Measurements from ENCODE around the gene TOM1L2.

Gene TOM1L2

DNA sequence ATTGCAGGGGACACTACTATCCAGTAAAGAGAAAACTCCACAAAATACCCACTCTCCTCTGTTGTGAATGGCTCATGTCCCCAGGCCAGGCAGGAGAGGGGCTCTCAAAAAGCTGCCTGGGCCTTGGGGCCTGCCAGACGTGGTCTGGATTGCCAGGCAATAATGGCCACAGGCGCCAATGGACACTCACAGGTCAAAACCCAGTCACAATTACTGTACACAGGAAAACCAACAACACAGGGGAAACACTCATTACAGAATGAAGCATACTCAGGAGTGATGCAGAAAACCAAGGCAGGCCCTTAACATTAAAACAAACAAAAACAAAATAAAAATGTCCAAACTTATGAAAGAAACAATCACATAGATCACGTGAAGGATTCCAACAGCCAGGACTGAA lies 100.3 kb downstream of the TOM1L2 start:
- no peak for DNase-seq

DNA sequence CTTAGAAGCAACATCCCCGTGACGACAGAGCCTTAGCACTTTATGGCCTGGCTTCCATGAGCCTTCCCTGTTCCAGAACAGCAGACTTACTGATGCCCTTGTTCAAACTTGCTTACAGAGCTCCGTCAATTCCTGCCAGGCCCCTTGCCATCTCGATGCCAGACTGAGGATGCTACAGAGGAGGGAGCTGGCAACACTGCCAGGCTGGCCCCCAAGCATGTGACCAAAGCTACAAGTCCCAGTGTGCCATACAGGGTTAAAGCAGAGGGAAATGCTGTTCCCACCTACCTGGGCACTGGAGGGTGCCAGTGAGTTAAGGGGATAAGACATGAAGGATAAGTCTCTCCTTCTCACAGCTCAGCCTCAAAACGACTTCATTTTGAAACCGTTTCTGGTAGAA lies 102.0 kb downstream of the TOM1L2 start:
- no peak for DNase-seq

DNA sequence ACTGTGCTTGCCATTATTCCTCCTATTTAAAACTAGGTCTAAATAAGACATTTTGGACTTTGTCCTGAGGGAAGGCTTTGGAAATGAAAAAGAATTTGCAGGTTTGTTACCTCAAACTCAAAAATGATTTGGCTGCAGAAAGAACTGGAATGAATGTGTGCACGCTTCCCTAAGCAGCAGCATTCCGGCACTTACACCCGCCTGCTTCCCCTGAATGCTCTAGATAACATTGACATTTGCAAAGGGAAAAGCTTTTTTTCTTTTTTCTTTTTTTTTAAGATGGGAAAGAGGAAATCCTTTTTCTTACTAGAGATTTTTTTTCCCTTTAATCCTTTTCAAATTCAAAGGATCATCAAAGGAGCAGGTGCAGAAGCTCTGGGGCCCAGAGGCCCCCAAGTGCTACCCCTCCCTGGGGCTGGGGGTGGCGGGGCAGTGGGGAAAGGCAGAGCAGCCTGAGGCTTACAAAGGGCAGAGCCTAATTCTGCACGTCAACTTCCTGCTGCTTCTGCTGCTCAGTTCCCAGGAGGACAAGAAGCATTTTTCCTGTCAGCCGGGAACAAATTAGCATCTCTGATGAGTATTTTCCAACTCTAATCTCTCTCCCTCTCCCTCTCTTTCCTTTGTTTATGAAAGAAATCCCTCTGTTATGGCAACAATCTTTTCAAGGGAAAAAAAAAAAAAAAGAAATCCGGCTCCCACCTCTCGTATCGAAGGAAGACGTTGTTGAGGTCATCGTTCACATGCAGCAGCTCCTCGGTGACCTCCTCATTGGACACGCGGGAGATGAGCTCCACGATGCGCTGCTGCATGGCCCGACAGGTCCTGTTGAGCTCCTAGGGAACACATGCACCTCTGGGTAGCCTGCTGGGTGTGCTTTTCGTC lies 103.3 kb downstream of the TOM1L2 start:
- DNase-seq = no peak

DNA sequence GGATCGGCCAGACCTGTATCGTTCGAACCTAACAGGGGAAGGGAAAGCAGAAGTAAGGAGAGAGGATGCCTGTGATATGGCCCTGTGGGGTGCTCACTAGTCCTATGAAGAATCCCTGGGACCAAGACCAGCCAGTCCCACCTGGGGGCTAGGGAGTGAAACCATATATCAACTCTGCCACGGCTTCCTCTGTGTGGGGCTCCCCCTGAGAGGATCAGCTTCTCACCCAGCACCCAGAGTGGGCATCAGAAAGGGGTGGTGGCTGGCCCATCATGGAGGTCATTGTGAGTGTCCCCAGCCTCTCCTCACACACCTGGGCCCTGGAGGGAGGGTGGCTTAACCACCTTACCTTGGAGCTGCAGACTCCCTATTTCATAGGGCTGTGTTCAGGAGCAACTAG lies 105.3 kb downstream of the TOM1L2 start:
- no peak for DNase-seq

DNA sequence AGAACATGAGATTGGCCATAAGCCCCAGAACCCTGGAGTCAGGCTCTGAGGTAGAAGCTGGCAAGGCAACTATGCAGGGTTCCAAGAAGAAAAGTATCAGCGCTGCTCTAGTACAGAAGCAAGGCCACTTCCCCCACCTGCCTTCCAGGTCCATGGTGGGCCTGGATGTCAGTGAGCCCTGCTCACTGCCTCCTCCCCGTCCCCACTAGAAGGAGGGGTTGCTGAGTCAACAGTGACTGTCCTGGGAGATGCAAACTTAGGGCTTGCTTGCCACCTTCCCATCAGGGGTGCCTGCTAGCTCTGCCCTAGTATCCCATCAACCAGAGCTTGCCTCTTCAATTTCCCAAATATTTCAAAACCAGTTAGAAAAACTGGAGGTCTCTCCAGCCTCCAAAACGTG lies 105.8 kb downstream of the TOM1L2 start:
- no peak for DNase-seq

DNA sequence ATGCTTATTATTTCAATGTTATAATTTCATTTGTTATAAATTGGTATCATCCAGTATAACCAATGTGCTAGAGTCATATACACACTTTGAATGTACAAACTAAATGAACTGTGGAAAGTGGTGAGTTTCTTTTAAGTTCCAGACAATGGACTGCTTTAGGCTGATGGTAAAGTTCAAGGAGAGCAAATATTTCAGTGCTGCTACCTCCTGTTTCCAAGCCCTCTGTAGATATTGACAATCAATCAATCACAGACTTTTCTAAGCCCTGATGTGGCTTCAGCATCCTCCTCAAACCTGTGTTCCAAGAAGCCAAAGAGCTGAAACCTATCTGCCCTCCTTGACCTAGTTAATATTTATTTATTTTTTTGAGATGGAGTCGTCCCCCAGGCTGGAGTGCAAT lies 107.2 kb downstream of the TOM1L2 start:
- no peak for DNase-seq

DNA sequence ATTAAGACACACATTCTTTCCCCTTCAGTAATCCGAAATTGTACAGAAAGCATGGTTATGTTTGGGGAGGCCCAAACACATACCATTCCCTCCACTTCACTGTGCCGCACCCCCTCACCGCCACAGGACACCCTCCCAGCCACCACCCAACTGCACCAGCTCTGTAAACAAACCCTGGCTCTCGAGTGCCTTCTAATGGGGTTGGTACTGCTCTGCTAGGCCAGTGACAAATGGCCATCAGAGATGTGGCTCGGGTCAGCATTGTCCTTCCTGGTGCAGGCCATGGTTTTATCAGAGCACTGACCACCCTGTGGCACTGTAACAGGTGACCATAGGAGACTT lies 111.5 kb downstream of the TOM1L2 start:
- DNase-seq = no peak

DNA sequence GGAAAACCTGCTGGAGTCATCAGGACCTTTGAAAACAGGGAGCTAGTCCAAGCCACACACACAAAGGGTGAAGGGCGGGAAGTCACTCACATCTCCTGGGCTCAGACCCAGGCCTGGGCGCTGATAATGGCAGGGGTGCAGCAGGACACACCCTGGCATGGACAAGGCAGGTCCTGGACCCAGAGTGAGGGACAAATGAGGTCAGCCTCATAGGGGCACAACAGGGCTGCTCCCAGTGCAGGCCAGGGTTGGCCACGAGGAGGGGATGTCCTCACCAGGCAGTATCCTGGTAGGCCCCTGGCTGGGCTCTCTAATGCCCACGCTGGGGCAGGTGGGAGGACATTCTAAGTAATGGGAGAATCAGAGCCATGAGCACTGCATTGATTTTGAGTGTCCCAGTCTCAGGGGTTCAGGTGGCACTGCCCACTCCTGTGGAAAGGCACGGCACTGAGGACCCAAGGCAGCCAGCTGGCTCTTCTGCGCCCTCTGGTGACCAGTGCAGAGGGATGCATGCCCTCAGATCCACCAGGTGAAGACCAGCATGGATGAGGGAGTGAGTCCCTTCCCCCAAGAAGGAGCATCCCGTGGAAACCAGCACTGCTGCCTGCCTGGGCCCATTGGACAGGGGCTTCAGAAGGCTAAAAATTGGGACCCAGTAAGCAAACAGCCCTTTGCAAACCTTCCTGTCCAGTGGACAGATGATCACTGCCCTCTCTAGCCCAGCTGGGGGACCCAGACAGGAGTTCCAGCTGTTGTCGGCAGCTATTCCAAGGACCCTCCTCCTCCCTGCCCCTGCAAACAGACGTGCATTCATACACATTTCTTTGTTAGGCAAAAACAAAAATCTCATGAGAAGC lies 112.1 kb downstream of the TOM1L2 start:
- peak; percentile 62 to 81 (median 75) for DNase-seq

DNA sequence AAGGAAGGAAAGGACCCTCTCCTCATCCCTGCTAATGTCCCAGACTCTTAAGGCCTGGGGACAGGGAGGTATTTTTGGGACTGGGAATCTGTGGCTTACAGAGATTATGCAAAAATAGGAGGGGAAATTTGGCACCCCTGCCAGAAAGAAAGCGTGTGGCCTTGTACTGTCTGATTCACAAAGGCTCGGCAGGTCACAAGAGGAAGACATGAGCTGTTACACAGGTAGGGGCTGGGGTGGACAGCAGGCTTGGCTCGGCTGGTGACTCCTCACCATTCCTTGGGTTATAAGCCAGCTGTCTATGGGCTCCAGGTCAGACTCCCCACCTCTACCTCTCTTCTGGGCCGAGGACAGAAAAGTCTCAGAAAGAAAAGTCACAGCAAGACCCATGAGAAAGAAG lies 114.7 kb downstream of the TOM1L2 start:
- no peak for DNase-seq

DNA sequence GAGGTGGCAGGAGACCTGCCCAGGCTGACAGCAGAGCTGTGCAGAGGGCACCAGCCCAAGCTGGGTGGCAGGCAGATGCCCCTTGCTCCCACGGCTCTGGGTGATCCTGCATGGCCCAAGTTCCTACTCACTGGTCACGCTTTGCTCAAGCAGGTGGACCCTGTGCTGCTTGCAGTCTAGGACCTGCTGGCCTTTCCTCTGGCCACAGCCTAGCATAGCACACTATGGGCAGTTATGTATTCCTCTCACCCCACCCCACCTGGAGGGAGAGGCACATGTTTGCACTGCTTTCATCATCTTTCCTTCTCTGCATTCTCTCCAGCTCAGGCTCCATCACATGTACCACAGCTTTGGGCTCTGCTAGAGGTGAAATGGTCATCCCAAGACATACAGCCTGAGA lies 115.8 kb downstream of the TOM1L2 start:
- no peak for DNase-seq

DNA sequence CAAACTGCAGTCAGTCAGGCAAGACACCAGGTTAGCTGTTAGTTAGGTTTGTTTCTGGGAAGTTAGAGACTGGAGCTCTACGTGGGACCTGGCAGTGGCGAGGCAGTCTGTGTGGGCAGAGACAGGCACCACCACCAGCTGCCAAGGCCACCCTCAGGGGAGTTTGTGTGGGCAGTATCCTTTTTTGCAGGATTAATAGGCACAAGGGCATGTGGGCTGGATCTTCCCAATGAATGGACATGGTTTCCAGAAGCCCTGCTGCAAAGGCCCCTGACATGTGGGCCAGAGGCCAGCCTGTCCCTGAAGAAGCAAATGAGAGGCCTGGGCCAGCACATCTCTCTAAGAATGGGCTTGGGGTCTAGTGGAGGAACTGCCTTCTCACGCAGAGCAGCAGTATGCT lies 116.2 kb downstream of the TOM1L2 start:
- DNase-seq = peak; percentile 30 to 65 (median 39)

DNA sequence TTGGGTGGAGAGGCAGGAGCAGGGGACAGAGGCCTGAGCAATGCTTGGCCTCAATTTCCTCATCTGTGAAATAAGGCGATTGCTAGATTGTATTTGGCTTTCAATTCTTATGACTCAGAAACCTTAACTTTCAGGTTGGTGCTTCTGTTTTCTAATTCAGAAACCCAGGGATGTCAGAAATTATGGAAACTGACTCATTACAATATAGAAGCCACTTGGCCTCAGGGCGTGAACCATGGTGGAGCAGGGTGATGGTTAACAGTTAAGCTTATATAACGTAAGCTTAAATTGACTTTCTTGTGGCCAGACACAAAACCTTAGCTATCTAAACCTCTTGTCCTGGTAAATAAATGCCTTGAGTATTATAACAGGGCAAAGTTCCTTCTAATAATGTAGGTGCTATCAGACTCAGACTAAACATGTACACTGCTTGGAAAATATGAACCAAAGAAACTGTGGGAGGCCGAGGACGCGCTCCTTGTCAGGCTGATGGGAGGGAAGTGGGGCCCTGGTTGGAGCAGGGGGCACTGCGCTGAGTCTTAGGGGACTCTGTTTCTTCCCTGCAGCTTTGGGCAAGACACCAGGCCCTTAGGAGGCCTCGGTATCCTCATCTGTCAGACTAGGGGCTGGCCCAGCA lies 118.3 kb downstream of the TOM1L2 start:
- DNase-seq = no peak

DNA sequence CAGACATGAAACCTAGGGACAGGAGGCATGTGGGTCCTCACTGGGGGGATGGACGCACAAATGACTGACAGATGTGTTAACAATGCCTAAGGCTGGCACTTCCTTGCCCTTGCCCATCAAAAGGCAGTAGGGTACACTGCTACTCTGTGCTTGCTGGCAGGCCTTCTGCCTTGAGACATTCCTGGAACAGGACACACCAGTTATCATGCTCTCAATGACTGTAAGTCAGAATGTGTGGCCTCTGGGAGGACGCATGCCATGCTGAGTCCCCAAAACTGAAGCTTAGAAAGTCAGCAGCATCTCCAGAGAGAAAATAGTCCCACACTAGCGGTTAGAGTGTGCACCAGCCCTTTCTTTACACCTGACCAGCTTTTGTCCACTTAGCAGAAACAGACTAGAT lies 119.3 kb downstream of the TOM1L2 start:
- no peak for DNase-seq

DNA sequence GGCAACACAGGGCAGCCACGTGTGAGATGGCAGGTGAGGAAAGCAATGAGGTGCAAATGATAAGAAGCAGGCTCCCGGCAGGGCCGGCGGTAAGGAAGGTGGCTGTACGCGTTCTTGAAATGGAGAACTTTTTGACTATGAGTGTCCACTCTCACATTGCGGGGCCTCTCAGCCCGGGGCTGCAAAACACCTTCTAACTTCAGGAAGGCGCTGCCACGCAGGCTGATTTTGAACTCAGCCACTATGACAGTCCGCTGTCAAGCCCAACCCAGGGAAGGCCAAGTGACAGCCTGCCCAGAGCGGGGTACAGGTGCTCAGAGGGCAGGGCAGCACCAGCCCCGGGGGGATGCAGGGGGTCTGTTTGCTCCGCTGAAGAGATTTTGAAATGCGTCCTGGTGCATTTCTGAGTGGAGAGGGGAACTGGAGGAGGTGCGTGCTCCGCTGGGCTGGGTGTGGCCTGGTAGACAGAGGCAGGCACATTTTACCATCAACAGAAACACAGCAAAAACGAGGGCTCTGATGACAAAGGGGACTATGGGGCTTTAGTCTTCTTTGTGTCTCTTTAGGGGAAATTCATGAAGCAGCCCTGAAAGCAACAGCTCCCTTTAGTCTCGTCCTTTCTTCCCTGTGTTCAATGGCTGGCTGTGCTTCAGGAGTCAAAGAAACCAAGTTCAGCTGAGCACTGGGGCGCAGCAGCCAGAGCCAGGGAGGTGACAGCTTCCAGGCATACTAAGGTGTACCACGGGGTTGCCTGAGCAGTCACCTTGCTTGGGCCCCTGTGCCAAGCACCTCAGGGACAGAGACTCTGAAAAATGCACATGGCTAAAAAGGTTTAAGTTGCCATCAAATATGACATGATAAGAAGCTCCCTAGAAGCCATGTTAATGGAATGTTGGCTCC lies 120.8 kb downstream of the TOM1L2 start:
- DNase-seq = no peak

DNA sequence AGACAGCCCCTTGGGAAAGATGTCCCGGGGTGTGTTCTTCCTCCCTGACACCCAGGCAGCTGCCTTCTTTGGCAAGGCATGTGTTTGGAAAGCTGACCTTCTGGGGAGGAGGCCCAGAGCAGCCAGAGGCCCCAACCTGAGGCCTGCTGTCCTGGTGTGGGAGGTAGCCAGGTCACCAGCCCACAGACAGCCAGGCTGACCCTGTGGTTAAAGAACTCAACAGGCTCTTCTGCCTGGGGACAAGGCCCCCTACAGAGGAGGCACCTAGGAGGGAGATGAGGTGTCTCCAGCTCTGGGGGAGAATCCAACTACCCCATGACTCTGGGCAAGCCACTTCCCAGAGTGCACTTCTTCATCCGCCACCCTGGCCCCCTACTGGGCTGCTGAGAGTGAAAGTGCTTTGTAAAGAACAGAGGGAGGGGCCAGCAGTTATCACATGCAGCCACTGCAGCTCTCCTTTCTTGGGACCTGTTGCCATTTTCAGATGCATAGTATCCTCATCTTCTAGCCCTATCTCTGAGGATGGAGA lies 122.3 kb downstream of the TOM1L2 start:
- DNase-seq = peak; percentile 44 to 65 (median 63)

DNA sequence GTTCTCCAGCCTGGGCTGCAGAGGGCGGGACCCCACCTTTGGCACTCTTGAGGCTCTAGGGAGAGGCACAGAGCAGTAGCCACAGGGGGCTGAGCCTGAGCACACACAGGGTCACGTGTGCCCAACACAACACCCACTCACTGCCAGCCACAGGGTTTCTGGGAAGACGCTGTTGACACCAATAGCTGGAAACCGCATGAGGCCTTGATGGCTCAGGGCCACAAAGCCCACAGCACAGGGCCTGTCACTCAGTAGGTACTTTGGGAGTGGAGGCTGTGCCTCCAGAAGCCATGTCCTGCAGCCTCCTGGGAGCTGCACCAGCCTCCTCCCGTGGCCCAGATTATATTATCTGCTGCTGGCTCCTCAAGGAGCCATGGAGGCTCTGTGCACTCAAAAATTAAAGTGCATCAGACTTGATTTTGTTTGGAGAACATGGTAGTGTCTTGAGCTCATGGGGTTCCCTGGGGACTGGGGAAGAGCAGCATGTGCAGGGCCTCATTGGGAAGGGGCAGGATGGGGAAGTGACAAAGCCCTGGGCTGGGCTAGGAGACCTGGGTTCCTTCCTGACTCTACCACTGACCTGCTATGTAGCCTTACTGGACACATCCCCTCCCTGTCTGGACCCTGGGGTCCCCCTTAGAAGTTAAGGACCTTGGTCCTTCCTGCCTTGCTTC lies 122.9 kb downstream of the TOM1L2 start:
- peak; percentile 62 to 82 (median 78) for DNase-seq

DNA sequence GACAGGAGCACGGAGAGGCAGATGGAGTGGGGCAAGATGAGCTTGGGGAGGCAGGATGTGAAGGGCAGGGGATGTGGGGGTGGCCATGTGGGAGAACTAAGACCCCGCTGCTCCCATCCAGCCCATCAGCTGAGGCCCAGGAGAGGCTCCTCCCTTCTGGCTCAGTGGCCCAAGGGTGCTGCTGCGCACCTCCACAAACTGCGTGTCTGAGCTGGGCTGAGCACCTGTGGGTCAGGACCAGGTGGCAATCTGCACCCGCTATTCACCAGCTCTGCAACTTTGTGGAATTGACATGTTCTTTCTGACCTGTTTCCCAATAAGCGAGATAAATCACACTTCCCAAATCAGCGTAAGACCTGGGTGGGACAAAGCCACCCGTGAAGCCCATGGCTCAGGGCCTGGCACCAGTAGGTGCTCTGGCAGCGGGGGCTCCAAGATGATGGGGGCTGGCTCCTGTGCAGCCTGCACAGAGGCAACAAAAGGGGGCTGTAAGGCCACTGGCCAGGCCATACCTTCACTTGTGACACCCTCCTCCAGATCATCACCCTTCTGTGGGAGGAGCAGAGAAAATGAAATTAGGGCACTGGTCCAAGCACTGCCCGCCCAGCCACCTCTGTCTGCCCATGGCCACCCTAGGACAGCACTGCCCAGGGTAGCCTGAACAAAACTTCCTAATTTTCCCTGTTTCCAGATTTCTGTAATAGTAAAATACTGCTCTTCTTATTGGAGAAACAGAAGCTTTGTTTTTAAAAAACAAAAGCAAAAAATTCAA lies 123.7 kb downstream of the TOM1L2 start:
- DNase-seq = peak in 3 of 4 experiments; percentile 22 to 53 (median 40)

DNA sequence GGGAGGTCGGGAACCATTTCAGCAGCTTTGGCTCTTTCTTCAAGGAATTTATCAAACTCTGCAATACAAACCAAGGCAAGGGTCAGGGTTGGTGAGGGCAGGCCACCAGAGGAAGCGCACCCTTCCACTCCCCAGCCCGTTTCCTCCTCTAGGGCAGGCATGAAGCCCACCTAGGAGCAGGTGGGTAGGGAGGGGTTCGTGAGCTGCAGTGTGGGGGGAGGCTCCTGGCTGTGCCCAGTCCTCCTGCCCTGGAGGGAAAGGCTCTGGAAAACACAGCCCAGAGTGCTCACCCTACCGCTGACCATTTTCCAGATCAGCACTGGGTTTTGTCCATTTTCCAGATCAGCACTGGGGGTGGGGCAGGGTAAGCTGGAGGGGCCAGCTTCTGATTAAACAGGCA lies 124.5 kb downstream of the TOM1L2 start:
- DNase-seq = no peak

DNA sequence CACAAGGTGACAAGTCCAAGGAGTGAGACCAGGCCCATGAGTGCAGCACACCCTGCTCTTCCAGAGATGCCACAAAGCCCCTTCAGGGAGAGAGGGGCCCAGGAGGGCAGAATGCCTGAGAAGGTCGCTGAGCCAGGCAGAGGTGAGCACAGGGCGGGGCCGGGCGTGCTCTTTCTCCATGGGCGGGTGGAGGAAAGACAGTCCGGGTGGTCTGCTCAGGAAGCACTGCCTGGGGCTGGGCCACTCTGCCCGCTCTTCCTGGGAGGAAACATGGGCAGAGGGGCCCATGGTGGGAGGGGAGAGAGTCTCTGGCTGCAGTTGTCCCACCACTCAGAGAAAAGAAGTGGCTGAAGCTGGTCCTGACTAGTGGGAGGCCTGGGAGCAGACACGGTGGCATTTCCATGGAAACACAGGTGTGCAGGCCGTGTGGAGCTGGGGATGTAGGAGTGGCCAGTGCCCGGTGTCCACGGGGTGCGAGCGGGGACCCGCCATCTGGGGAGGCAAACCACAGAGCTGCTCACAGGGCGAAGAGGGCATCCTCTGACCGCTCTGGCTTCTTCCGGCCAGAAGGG lies 125.0 kb downstream of the TOM1L2 start:
- no peak for DNase-seq

DNA sequence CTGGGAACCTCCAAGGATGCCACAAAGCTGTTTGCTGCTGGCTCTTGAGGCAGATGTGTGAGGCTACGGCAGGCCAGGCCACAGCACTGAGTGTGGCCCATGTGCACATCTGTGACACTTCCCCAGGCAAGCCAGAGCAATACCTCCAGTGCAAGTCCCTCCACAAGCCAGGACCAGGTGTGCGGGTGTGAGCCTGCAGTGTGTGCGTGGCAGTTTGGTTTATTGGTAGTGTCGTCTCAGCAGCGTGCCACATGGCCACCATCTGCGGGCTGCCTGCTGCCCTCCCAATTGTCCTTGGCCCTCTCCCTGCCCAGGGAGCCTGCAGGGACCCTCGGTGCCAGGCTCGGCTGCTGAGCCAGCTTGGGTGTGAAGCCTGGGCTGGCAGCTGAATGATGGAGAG lies 125.6 kb downstream of the TOM1L2 start:
- DNase-seq = no peak
